WTC11 (cell line): ENCODE results near the gene ABR. TPM values are rescaled to one million over a fixed set of nuclear protein-coding genes. Genes with fewer than 3 reads are reported as not detected.

Experiments
- ATAC-seq: fragments of 200-7000 bp; cut with Tn5 transposase; 2 replicates; pipeline ENCODE4 v1.10.0; 2021; ENCODE audit warnings: mild to moderate bottlenecking, moderate library complexity
- CTCF ChIA-PET: fragments of 300-600 bp; sonication (Branson Sonifier 250); formaldehyde crosslinking; loops from one replicate; lab custom pipeline; 2021; ENCODE audit warnings: antibody characterized with exemption; lab: Charles Lee
- POLR2A ChIA-PET: fragments of 350-600 bp; sonication (Branson Sonifier 250); formaldehyde crosslinking; loops from one replicate; lab custom pipeline; 2021; ENCODE audit warnings: antibody characterized with exemption; lab: Charles Lee
- DNase-seq: peaks from one replicate; pipeline ENCODE4 v3.0.0; 2021; ENCODE audit warnings: low spot score
- H3K27ac Mint-ChIP-seq: 2 replicates; pipeline ENCODE4 v1.8.0; 2021; ENCODE audit warnings: mixed read lengths
- H3K27me3 Mint-ChIP-seq: 2 replicates; pipeline ENCODE4 v1.8.0; 2021; ENCODE audit warnings: low read depth, mild to moderate bottlenecking, moderate library complexity, mixed read lengths
- H3K36me3 Mint-ChIP-seq: 2 replicates; pipeline ENCODE4 v1.8.0; 2021; ENCODE audit warnings: mixed read lengths
- H3K4me1 Mint-ChIP-seq: 2 replicates; pipeline ENCODE4 v1.8.0; 2022; ENCODE audit warnings: mixed read lengths
- H3K4me3 Mint-ChIP-seq: 2 replicates; pipeline ENCODE4 v1.8.0; 2021; ENCODE audit warnings: mild to moderate bottlenecking, moderate library complexity, mixed read lengths
- H3K9me3 Mint-ChIP-seq: 2 replicates; pipeline ENCODE4 v1.8.0; 2021; ENCODE audit warnings: mixed read lengths
- AR ChIP-seq: fragments of 250-450 bp; sonication (Bioruptor Pico); IDR thresholded peaks from 2 replicates; pipeline ENCODE4 v1.9.0; 2021; ENCODE audit warnings: mild to moderate bottlenecking
- ELF4 ChIP-seq: sonication (generic); formaldehyde crosslinking; IDR thresholded peaks from 2 replicates; pipeline ENCODE4 v1.8.1; 2022; ENCODE audit warnings: low read depth, mild to moderate bottlenecking, moderate library complexity, missing genetic modification reagents
- ETV6 ChIP-seq: sonication (generic); formaldehyde crosslinking; IDR thresholded peaks from 2 replicates; pipeline ENCODE4 v1.8.1; 2022; ENCODE audit warnings: mild to moderate bottlenecking, missing genetic modification reagents
- JAZF1 ChIP-seq: fragments of 250-450 bp; sonication (Bioruptor Pico); IDR thresholded peaks from 2 replicates; pipeline ENCODE4 v1.9.0; 2021; ENCODE audit warnings: moderate library complexity, mild to moderate bottlenecking, inconsistent platforms
- MLX ChIP-seq: sonication (generic); formaldehyde crosslinking; IDR thresholded peaks from 2 replicates; pipeline ENCODE4 v1.8.1; 2023; ENCODE audit warnings: mild to moderate bottlenecking, missing genetic modification reagents, moderate library complexity
- MXD4 ChIP-seq: fragments of 250-450 bp; sonication (Bioruptor Pico); IDR thresholded peaks from 2 replicates; pipeline ENCODE4 v1.8.0; 2021; ENCODE audit warnings: mild to moderate bottlenecking, moderate library complexity, borderline replicate concordance
- NR2C2 ChIP-seq: sonication (generic); formaldehyde crosslinking; IDR thresholded peaks from 2 replicates; pipeline ENCODE4 v1.8.0; 2022; ENCODE audit warnings: mild to moderate bottlenecking, missing genetic modification reagents
- PRDM15 ChIP-seq: sonication (generic); formaldehyde crosslinking; IDR thresholded peaks from 2 replicates; pipeline ENCODE4 v1.8.0; 2022; ENCODE audit warnings: missing genetic modification reagents
- PREB ChIP-seq: sonication (generic); formaldehyde crosslinking; IDR thresholded peaks from 2 replicates; pipeline ENCODE4 v1.8.1; 2022; ENCODE audit warnings: mild to moderate bottlenecking, missing genetic modification reagents, moderate library complexity, borderline replicate concordance
- ZMAT4 ChIP-seq: fragments of 250-450 bp; sonication (Bioruptor Pico); IDR thresholded peaks from 2 replicates; pipeline ENCODE4 v1.9.0; 2021; ENCODE audit warnings: mild to moderate bottlenecking
- ZNF138 ChIP-seq: sonication (generic); formaldehyde crosslinking; conservative IDR thresholded peaks from 2 replicates; pipeline ENCODE4 v1.8.1; 2022; ENCODE audit warnings: mild to moderate bottlenecking, moderate library complexity, missing genetic modification reagents
- ZNF512 ChIP-seq: sonication (generic); formaldehyde crosslinking; IDR thresholded peaks from 2 replicates; pipeline ENCODE4 v1.8.1; 2022; ENCODE audit warnings: missing genetic modification reagents, borderline replicate concordance
- ZNF532 ChIP-seq: fragments of 250-450 bp; sonication (Bioruptor Pico); IDR thresholded peaks from 2 replicates; pipeline ENCODE4 v1.9.0; 2021; ENCODE audit warnings: mild to moderate bottlenecking, borderline replicate concordance
- ZNF671 ChIP-seq: fragments of 250-450 bp; sonication (Bioruptor Pico); IDR thresholded peaks from 2 replicates; pipeline ENCODE4 v1.8.0; 2021; ENCODE audit warnings: mild to moderate bottlenecking
- total RNA-seq: library from RNA; stranded (reverse); gene quantifications from 3 replicates; pipeline ENCODE4 v1.2.3, GENCODE V29; 2021

Gene ABR
- total RNA-seq, 1 experiment from 2014 or later: 38.0 TPM

GRCh38 chr17:1039511-1040215 lies 140.1 kb downstream of the ABR start (continued):
- TF ChIP-seq ZNF512 (CRISPR knock-in tag): no peak
- TF ChIP-seq ZMAT4: no peak
- TF ChIP-seq MXD4 (CRISPR knock-in tag): no peak
- no peak for TF ChIP-seq PREB
- TF ChIP-seq ZNF138 (CRISPR knock-in tag): no peak

GRCh38 chr17:1039123-1039507 lies 140.7 kb downstream of the ABR start:
- POLR2A ChIA-PET: no interaction called here
- ATAC-seq (no peak), DNase-seq (no peak)
- Mint-ChIP-seq H3K36me3 (peaks cover 11% of the 10 kb centered on the region), H3K4me1 (peaks cover 3% of the 10 kb centered on the region; the same call in 1 of the 2 replicates), H3K27me3 (no peaks in the 10 kb centered on the region), H3K9me3 (peaks cover 10% of the 10 kb centered on the region), H3K4me3 (no peak overlapping the region)
- TF ChIP-seq JAZF1 (CRISPR knock-in tag): no peak
- no peak for TF ChIP-seq ZNF671 (CRISPR knock-in tag)
- no peak for TF ChIP-seq ELF4
- no peak for TF ChIP-seq MLX
- TF ChIP-seq AR (CRISPR knock-in tag): no peak
- TF ChIP-seq NR2C2 (CRISPR knock-in tag): no peak
- TF ChIP-seq, all 79 proteins: peak for 0
- CTCF ChIA-PET: interaction anchor here (1.6 to 5.4 kb wide), 3 partner anchors 17 to 83 kb away, joined by 3 to 29 read pairs (median 7); no protein-coding TSS in a partner anchor
- H3K27ac Mint-ChIP-seq: no peak overlapping the region

- Mint-ChIP-seq H3K27me3 (peaks cover 2% of the 10 kb centered on the region; the same call in 1 of the 2 replicates), H3K9me3 (peaks cover 10% of the 10 kb centered on the region), H3K4me3 (no peak overlapping the region), H3K27ac (no peak overlapping the region), H3K4me1 (peaks cover 3% of the 10 kb centered on the region; the same call in 1 of the 2 replicates), H3K36me3 (peaks cover 11% of the 10 kb centered on the region)
- POLR2A ChIA-PET: no interaction called here
- no peak for DNase-seq
- TF ChIP-seq ETV6 (CRISPR knock-in tag): no peak
- no peak for TF ChIP-seq ZNF532
- peak; percentile 32; the same call in 1 of the 2 replicates for TF ChIP-seq PRDM15 (CRISPR knock-in tag)
- ATAC-seq: no peak
- CTCF ChIA-PET: interaction anchor here (1.6 to 5.4 kb wide), 3 partner anchors 18 to 84 kb away, joined by 3 to 29 read pairs (median 7); no protein-coding TSS in a partner anchor
Measured at GRCh38 chr17:1038459-1039122, 141.2 kb downstream of the ABR start.
